ENCODE data around the gene CMC4. TPM values are rescaled to one million over a fixed set of nuclear protein-coding genes. Genes with fewer than 3 reads are reported as not detected.

Gene CMC4
- total and polyA plus RNA-seq, 9 of the 15 experiments (the other 6 are each of a cell fraction or from before 2014, with no cell fraction given): 3.5 to 16.9 (median 8.2) TPM

GRCh38 chrX:155026727-155027508, 44.0 kb downstream of the CMC4 start, which contains the start of gene FUNDC2 (continued):
- TF ChIP-seq, protein P1, sequence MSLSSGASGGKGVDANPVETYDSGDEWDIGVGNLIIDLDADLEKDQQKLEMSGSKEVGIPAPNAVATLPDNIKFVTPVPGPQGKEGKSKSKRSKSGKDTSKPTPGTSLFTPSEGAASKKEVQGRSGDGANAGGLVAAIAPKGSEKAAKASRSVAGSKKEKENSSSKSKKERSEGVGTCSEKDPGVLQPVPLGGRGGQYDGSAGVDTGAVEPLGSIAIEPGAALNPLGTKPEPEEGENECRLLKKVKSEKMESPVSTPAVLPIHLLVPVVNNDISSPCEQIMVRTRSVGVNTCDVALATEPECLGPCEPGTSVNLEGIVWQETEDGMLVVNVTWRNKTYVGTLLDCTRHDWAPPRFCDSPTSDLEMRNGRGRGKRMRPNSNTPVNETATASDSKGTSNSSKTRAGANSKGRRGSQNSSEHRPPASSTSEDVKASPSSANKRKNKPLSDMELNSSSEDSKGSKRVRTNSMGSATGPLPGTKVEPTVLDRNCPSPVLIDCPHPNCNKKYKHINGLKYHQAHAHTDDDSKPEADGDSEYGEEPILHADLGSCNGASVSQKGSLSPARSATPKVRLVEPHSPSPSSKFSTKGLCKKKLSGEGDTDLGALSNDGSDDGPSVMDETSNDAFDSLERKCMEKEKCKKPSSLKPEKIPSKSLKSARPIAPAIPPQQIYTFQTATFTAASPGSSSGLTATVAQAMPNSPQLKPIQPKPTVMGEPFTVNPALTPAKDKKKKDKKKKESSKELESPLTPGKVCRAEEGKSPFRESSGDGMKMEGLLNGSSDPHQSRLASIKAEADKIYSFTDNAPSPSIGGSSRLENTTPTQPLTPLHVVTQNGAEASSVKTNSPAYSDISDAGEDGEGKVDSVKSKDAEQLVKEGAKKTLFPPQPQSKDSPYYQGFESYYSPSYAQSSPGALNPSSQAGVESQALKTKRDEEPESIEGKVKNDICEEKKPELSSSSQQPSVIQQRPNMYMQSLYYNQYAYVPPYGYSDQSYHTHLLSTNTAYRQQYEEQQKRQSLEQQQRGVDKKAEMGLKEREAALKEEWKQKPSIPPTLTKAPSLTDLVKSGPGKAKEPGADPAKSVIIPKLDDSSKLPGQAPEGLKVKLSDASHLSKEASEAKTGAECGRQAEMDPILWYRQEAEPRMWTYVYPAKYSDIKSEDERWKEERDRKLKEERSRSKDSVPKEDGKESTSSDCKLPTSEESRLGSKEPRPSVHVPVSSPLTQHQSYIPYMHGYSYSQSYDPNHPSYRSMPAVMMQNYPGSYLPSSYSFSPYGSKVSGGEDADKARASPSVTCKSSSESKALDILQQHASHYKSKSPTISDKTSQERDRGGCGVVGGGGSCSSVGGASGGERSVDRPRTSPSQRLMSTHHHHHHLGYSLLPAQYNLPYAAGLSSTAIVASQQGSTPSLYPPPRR (CRISPR knock-in tag; IDR thresholded peaks at IDR 0.05; ENCODE audit: borderline replicate concordance): peak; percentile 75; the same call in 1 of the 2 replicates
- TF ChIP-seq SAFB2 (IDR thresholded peaks at IDR 0.05; ENCODE audit: borderline replicate concordance, low read depth, low read length, severe bottlenecking) (no peak), HNRNPK (IDR thresholded peaks at IDR 0.05; ENCODE audit: low read depth, low read length, poor library complexity, severe bottlenecking) (no peak), RCOR1 (IDR thresholded peaks at IDR 0.05; ENCODE audit: borderline replicate concordance in 1 of 2, low read depth in 2 of 2, low read length in 2 of 2) (peak in 1 of 2 experiments; percentile 1; a peak in 2 of 4 replicates), ESRRA (IDR thresholded peaks at IDR 0.05; ENCODE audit: borderline replicate concordance, low read depth) (peak; percentile 97), RHOXF2B (CRISPR knock-in tag; conservative IDR thresholded peaks at IDR 0.05) (no peak), NUFIP1 (IDR thresholded peaks at IDR 0.05; ENCODE audit: partially characterized antibody) (no peak), FOXA3 (CRISPR knock-in tag; conservative IDR thresholded peaks at IDR 0.05 in 1 of 2, IDR thresholded peaks at IDR 0.05 in 1 of 2) (no peak), ZNF140 (CRISPR knock-in tag; IDR thresholded peaks at IDR 0.05) (no peak), NR3C1 (CRISPR knock-in tag; IDR thresholded peaks at IDR 0.05) (no peak), ZNF408 (CRISPR knock-in tag; IDR thresholded peaks at IDR 0.05; ENCODE audit: low read depth) (no peak), SUPT5H (IDR thresholded peaks at IDR 0.05) (peak; percentile 76), MAFF (IDR thresholded peaks at IDR 0.05; ENCODE audit: low read length) (no peak), CREB1 (IDR thresholded peaks at IDR 0.05) (peak; percentile 94), CREB1 (CRISPR knock-in tag; IDR thresholded peaks at IDR 0.05) (peak; percentile 94), PKNOX1 (IDR thresholded peaks at IDR 0.05) (no peak), MAFG (tag; conservative IDR thresholded peaks at IDR 0.05) (no peak)
- TF ChIP-seq, protein P2, sequence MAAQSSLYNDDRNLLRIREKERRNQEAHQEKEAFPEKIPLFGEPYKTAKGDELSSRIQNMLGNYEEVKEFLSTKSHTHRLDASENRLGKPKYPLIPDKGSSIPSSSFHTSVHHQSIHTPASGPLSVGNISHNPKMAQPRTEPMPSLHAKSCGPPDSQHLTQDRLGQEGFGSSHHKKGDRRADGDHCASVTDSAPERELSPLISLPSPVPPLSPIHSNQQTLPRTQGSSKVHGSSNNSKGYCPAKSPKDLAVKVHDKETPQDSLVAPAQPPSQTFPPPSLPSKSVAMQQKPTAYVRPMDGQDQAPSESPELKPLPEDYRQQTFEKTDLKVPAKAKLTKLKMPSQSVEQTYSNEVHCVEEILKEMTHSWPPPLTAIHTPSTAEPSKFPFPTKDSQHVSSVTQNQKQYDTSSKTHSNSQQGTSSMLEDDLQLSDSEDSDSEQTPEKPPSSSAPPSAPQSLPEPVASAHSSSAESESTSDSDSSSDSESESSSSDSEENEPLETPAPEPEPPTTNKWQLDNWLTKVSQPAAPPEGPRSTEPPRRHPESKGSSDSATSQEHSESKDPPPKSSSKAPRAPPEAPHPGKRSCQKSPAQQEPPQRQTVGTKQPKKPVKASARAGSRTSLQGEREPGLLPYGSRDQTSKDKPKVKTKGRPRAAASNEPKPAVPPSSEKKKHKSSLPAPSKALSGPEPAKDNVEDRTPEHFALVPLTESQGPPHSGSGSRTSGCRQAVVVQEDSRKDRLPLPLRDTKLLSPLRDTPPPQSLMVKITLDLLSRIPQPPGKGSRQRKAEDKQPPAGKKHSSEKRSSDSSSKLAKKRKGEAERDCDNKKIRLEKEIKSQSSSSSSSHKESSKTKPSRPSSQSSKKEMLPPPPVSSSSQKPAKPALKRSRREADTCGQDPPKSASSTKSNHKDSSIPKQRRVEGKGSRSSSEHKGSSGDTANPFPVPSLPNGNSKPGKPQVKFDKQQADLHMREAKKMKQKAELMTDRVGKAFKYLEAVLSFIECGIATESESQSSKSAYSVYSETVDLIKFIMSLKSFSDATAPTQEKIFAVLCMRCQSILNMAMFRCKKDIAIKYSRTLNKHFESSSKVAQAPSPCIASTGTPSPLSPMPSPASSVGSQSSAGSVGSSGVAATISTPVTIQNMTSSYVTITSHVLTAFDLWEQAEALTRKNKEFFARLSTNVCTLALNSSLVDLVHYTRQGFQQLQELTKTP (IDR thresholded peaks at IDR 0.05; ENCODE audit: low read depth in 1 of 2, partially characterized antibody in 2 of 2): no peak
